GM21737 (cell line): ENCODE results near the gene PRSS23.

Experiments used
- ATAC-seq: cut with Tn5 transposase; IDR thresholded peaks from one replicate; pipeline ENCODE4 v1.9.1; 2021; ENCODE audit warnings: mild to moderate bottlenecking, moderate library complexity; ENCODE audit not compliant: unreplicated experiment

Gene PRSS23

GRCh38 chr11:86790195-86790725, 10.1 kb upstream of the PRSS23 start:
- no peak for ATAC-seq

GRCh38 chr11:86790867-86791849, 9.2 kb upstream of the PRSS23 start:
- ATAC-seq: no peak

GRCh38 chr11:86792150-86792549, 8.2 kb upstream of the PRSS23 start:
- ATAC-seq: no peak

- no peak for ATAC-seq
These were observed 7.0 kb upstream of the PRSS23 start for GRCh38 chr11:86793307-86793706.

- no peak for ATAC-seq
These were observed 4.8 kb upstream of the PRSS23 start for GRCh38 chr11:86795511-86795910.

GRCh38 chr11:86795949-86796348, 4.4 kb upstream of the PRSS23 start:
- ATAC-seq: no peak

GRCh38 chr11:86797133-86797532, 3.2 kb upstream of the PRSS23 start:
- no peak for ATAC-seq

GRCh38 chr11:86798988-86799387, 1.4 kb upstream of the PRSS23 start:
- ATAC-seq: no peak

- ATAC-seq: no peak
These were observed 664 bp upstream of the PRSS23 start for GRCh38 chr11:86799680-86800075.

GRCh38 chr11:86800960-86801272, 574 bp downstream of the PRSS23 start:
- ATAC-seq: no peak

GRCh38 chr11:86801364-86801763, 1.0 kb downstream of the PRSS23 start:
- no peak for ATAC-seq

- ATAC-seq: no peak
These were observed 1.8 kb downstream of the PRSS23 start for GRCh38 chr11:86802146-86802545.

- no peak for ATAC-seq
These were observed 2.3 kb downstream of the PRSS23 start for GRCh38 chr11:86802601-86803051.

GRCh38 chr11:86803136-86804045, 3.0 kb downstream of the PRSS23 start:
- no peak for ATAC-seq

GRCh38 chr11:86804951-86805350, 4.6 kb downstream of the PRSS23 start:
- ATAC-seq: no peak

- ATAC-seq: peak; percentile 72
These were observed 5.5 kb downstream of the PRSS23 start for GRCh38 chr11:86805873-86806310.

GRCh38 chr11:86806903-86807302, 6.6 kb downstream of the PRSS23 start:
- ATAC-seq: no peak

GRCh38 chr11:86807360-86807759, 7.0 kb downstream of the PRSS23 start:
- ATAC-seq: no peak

- no peak for ATAC-seq
These were observed 9.2 kb downstream of the PRSS23 start for GRCh38 chr11:86809561-86809960.

GRCh38 chr11:86810288-86810687, 9.9 kb downstream of the PRSS23 start:
- no peak for ATAC-seq

- no peak for ATAC-seq
These were observed 11.4 kb downstream of the PRSS23 start for GRCh38 chr11:86811637-86812321.
